K562 (cell line): ENCODE results near the gene BMI1. TPM values are rescaled to one million over a fixed set of nuclear protein-coding genes. Genes with fewer than 3 reads are reported as not detected.

Experiments
- ATAC-seq: fragments of 200-7000 bp; cut with Tn5 transposase; 3 replicates; pipeline ENCODE4 v1.9.1; 2020; ENCODE audit warnings: moderate library complexity
- BruUV-seq: library from RNA; stranded (reverse); fragments of 400-500 nt; replicated peaks from 2 replicates; lab custom pipeline; 2021; lab: Mats Ljungman, UMichigan
- CTCF ChIA-PET: fragments of 300-600 bp; formaldehyde crosslinking; extraction: SDS; loops from one replicate; lab custom pipeline; 2021; ENCODE audit warnings: low intra/inter-chr PET ratio; lab: Yijun Ruan, JAX
- POLR2A ChIA-PET: fragments of 300-600, 350-650 bp; sonication (Branson Sonifier 250); formaldehyde crosslinking; extraction: SDS; loops from one replicate; lab custom pipeline; 2021; ENCODE audit warnings: antibody characterized with exemption, inconsistent platforms; lab: Yijun Ruan, JAX
- DNase-seq, 4 experiments: peaks; one replicate each; pipeline versions ENCODE4 v3.0.0 to v3.0.0-alpha.2; 2011 to 2018; ENCODE audit warnings: low spot score in 3 of 4, mixed read lengths in 3 of 4; ENCODE audit errors: extremely low read depth in 1 of 4
- FAIRE-seq: peaks from 2 replicates; lab custom pipeline; 2011; peaks lifted over from hg19 to GRCh38; lab: Jason Lieb, UNC
- H2AFZ ChIP-seq: 2 replicates; pipeline ENCODE4 v1.6.0; 2011; ENCODE audit warnings: low read depth, low read length, control low read depth, inconsistent platforms
- H3K27ac ChIP-seq: fragments of 200-600 bp; 3 replicates; pipeline ENCODE4 v1.8.0; 2011; ENCODE audit warnings: low read depth, mild to moderate bottlenecking, control low read depth, inconsistent platforms, low read length, moderate library complexity, mixed read lengths; ENCODE audit errors: extremely low read depth
- H3K27me3 ChIP-seq, 2 experiments: fragments of 300-600 bp in 1 of 2; 2 replicates in 1 of 2; 3 replicates in 1 of 2; pipeline versions ENCODE4 v1.6.0 to v1.8.0; 2011; ENCODE audit warnings: inconsistent platforms in 2 of 2, low read length in 2 of 2, mild to moderate bottlenecking in 1 of 2, mixed read lengths in 1 of 2, moderate library complexity in 1 of 2; ENCODE audit not compliant: control insufficient read depth in 2 of 2, insufficient read depth in 2 of 2
- H3K36me3 ChIP-seq: fragments of 300-600 bp; 3 replicates; pipeline ENCODE4 v1.8.0; 2011; ENCODE audit warnings: mild to moderate bottlenecking, low read length, inconsistent platforms; ENCODE audit not compliant: control insufficient read depth, insufficient read depth
- H3K4me1 ChIP-seq, 2 experiments: fragments of 200-600 bp in 1 of 2; replicated peaks in 1 of 2; 2 replicates in 1 of 2; 3 replicates in 1 of 2; pipeline versions ENCODE4 v1.5.1 to v1.8.0; 2011; ENCODE audit warnings: inconsistent platforms in 2 of 2, low read length in 2 of 2, mild to moderate bottlenecking in 1 of 2, mixed read lengths in 1 of 2, moderate library complexity in 1 of 2; ENCODE audit not compliant: control insufficient read depth in 2 of 2, insufficient read depth in 2 of 2
- H3K4me2 ChIP-seq: 2 replicates; pipeline ENCODE4 v1.6.1; 2011; ENCODE audit warnings: low read length, control low read depth, inconsistent platforms, mixed read lengths; ENCODE audit not compliant: insufficient read depth
- H3K4me3 ChIP-seq: fragments of 200-600 bp; sonication (generic), shearing (Covaris generic); 2 replicates; pipeline ENCODE4 v1.5.1; 2016; ENCODE audit warnings: control low read depth, inconsistent platforms
- H3K79me2 ChIP-seq: fragments of 200-600 bp; 3 replicates; pipeline ENCODE4 v1.8.0; 2011; ENCODE audit warnings: low read length, inconsistent platforms; ENCODE audit not compliant: control insufficient read depth, insufficient read depth
- H3K9ac ChIP-seq, 2 experiments: 2 replicates each; pipeline versions ENCODE4 v1.6.0 to v1.6.1; 2011; ENCODE audit warnings: low read depth in 2 of 2, low read length in 2 of 2, control low read depth in 1 of 2, inconsistent platforms in 1 of 2, mild to moderate bottlenecking in 1 of 2, mixed read lengths in 1 of 2; ENCODE audit not compliant: insufficient read depth in 1 of 2
- H3K9me1 ChIP-seq: one replicate; pipeline ENCODE4 v1.6.0; 2011; ENCODE audit warnings: inconsistent platforms, mild to moderate bottlenecking, low read length, moderate library complexity; ENCODE audit not compliant: control insufficient read depth, insufficient read depth
- H3K9me3 ChIP-seq: replicated peaks from 2 replicates; pipeline ENCODE4 v1.5.1; 2011; ENCODE audit warnings: low read depth, low read length, inconsistent platforms; ENCODE audit not compliant: control insufficient read depth, insufficient read depth
- H4K20me1 ChIP-seq: replicated peaks from 2 replicates; pipeline ENCODE4 v1.6.1; 2011; ENCODE audit warnings: low read length, inconsistent platforms, mixed read lengths; ENCODE audit not compliant: control insufficient read depth, insufficient read depth
- GTF2E2 ChIP-seq: fragments of 200-800 bp; sonication (Bioruptor generic); IDR thresholded peaks from 2 replicates; pipeline ENCODE4 v1.6.1; 2016; ENCODE audit warnings: missing genetic modification characterization, missing compliant biosample characterization
- HOXB6 ChIP-seq: fragments of 250-450 bp; sonication (Bioruptor Pico); IDR thresholded peaks from 2 replicates; pipeline ENCODE4 v1.5.1; 2022; ENCODE audit warnings: mild to moderate bottlenecking, borderline replicate concordance
- NR2C2 ChIP-seq, 2 experiments: fragments of 200-800 bp in 1 of 2; sonication (Bioruptor generic) in 1 of 2; sonication (generic) in 1 of 2; formaldehyde crosslinking in 1 of 2; IDR thresholded peaks; 2 replicates each; pipeline versions ENCODE4 v1.6.1 to v1.8.0; 2016 to 2022; ENCODE audit warnings: mild to moderate bottlenecking in 1 of 2, missing compliant biosample characterization in 1 of 2, missing genetic modification characterization in 1 of 2, missing genetic modification reagents in 1 of 2
- POLR3A ChIP-seq: IDR thresholded peaks from 2 replicates; pipeline ENCODE4 v1.6.1; 2011; ENCODE audit warnings: borderline replicate concordance, mild to moderate bottlenecking, moderate library complexity; ENCODE audit not compliant: insufficient read length, insufficient read depth; ENCODE audit errors: extremely low read depth
- TARDBP ChIP-seq: fragments of 450-650 bp; IDR thresholded peaks from 2 replicates; pipeline ENCODE4 v1.6.1; 2016
- TEAD4 ChIP-seq, 2 experiments: sonication (generic) in 1 of 2; formaldehyde crosslinking in 1 of 2; IDR thresholded peaks; 2 replicates each; pipeline versions ENCODE4 v1.6.1 to v1.8.0; 2012 to 2022; ENCODE audit warnings: borderline replicate concordance in 1 of 2, inconsistent platforms in 1 of 2, low read length in 1 of 2, mild to moderate bottlenecking in 1 of 2, missing genetic modification reagents in 1 of 2
- TRIM24 ChIP-seq, 2 experiments: fragments of 450-650 bp; IDR thresholded peaks; 2 replicates each; pipeline ENCODE4 v1.6.1; 2016
- ZBED1 ChIP-seq: IDR thresholded peaks from 2 replicates; pipeline ENCODE4 v1.6.1; 2014
- ZC3H11A ChIP-seq: IDR thresholded peaks from 2 replicates; pipeline ENCODE4 v1.6.1; 2012; ENCODE audit warnings: low read depth, low read length, improper control_type of control experiment
- ZNF124 ChIP-seq: sonication (generic); formaldehyde crosslinking; IDR thresholded peaks from 2 replicates; pipeline ENCODE4 v1.8.1; 2022; ENCODE audit warnings: missing genetic modification reagents
- ZNF695 ChIP-seq: fragments of 450-650 bp; formaldehyde crosslinking; IDR thresholded peaks from 2 replicates; pipeline ENCODE4 v1.4.0; 2020; ENCODE audit warnings: mild to moderate bottlenecking, moderate library complexity
- ZNF830 ChIP-seq: fragments of 250-450 bp; sonication (Bioruptor Pico); IDR thresholded peaks from 2 replicates; pipeline ENCODE4 v1.5.0; 2021; ENCODE audit warnings: mild to moderate bottlenecking
- WGBS: fragments of 100-300 bp; shearing (Covaris generic); methylation state at CpG from one replicate; pipeline ENCODE4 v1.1.6; 2016; ENCODE audit warnings: low coverage, mixed read lengths; ENCODE audit not compliant: insufficient coverage; ENCODE audit errors: missing lambda C conversion rate; 5-methylcytosine and 5-hydroxymethylcytosine counted together
- in situ Hi-C: fragments of 300-500 bp; cut with MboI; formaldehyde crosslinking; loops from 4 replicates; pipeline ENCODE4 v1.15.0; 2018; ENCODE audit warnings: inconsistent platforms, mixed read lengths
- intact Hi-C: fragments of 100-400 bp; cut with micrococcal nuclease; formaldehyde crosslinking; loops from 2 replicates; pipeline ENCODE4 v1.14.2; 2022
- polyA plus RNA-seq, 8 experiments: library from polyadenylated mRNA; depleted of rRNA in 4 of 8; stranded (reverse) in 5 of 8; unstranded in 3 of 8; fragments of >200 nt; fragmentation: Nextera tagmentation in 2 of 8; fragmentation: Illumina TruSeq in 1 of 8; extraction: Ambion mirVana in 2 of 8; extraction: Trizol in 1 of 8; gene quantifications; 2 replicates each; pipeline versions ENCODE4 v1.2.1 to v1.2.3, GENCODE V29; 2011 to 2014; ENCODE audit warnings: inconsistent platforms in 1 of 8, missing spikeins in 1 of 8
- total RNA-seq, 7 experiments: library from RNA; depleted of rRNA in 6 of 7; stranded (reverse); fragments of >200 nt in 6 of 7; fragmentation: Illumina TruSeq in 2 of 7; extraction: Trizol in 2 of 7; gene quantifications; 2 replicates each; pipeline versions ENCODE4 v1.2.1 to v1.2.3, GENCODE V29; 2011 to 2021; ENCODE audit warnings: low replicate concordance in 1 of 7
- TF ChIP-seq, protein P1 (sequence below): fragments of 250-450 bp; sonication (Bioruptor Pico); IDR thresholded peaks from 2 replicates; pipeline ENCODE4 v1.5.1; 2021; ENCODE audit warnings: mild to moderate bottlenecking

BMI1 gene
- total and polyA plus RNA-seq, 9 of the 15 experiments (the other 6 are each of a cell fraction or from before 2014, with no cell fraction given), result 21.4 to 103 (median 70.8) TPM

- TF ChIP-seq POLR3A, result no peak
- no peak for TF ChIP-seq ZBED1
Observed at GRCh38 chr10:22366771-22367170, 45.9 kb downstream of the BMI1 start (continued).

DNA sequence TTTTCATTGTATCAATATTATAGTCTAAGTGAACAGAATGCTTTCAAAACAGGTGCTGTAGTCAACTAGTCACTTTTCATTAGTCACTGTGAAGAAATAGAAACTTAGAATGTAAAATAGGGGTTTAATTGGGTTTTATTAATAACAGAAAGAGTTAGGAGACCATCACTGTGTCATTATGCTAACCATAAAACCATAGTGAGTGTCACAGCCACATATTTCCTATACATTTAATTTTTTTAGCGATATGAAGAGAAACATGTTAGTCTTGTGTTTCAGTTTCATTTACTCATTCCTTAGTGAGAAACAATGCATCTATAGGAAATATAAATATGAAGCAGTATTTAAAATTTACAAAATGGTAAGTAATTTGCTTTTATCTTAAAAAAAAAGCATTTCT lies 46.6 kb downstream of the BMI1 start:
- Histone ChIP-seq H2AFZ (peak overlapping the region; percentile 70), H3K79me2 (no peaks in the 10 kb centered on the region), H3K36me3 (no peaks in the 10 kb centered on the region), H3K9me1 (no peaks in the 10 kb centered on the region), H3K4me2 (no peak overlapping the region), H3K9ac (no peak overlapping the region), H4K20me1 (no peaks in the 10 kb centered on the region), H3K4me1 (peaks cover 3 to 19% of the 10 kb centered on the region in 2 experiments; a peak in 4 of 5 replicates), H3K4me3 (no peak overlapping the region), H3K27me3 (no peaks in the 10 kb centered on the region), H3K27ac (no peak overlapping the region), H3K9me3 (no peaks in the 10 kb centered on the region)
- no TSS peak for BruUV-seq
- FAIRE-seq (no peak), DNase-seq (no peak), ATAC-seq (no peak)
- POLR2A ChIA-PET, result no interaction called here
- CTCF ChIA-PET, result no interaction called here
- in situ Hi-C loops (no loop called here), intact Hi-C loops (no loop called here)
- TF ChIP-seq ZNF124 (no peak), NR2C2 (CRISPR knock-in tag; IDR thresholded peaks at IDR 0.05) (no peak), NR2C2 (tag; IDR thresholded peaks at IDR 0.05) (no peak), GTF2E2 (tag) (no peak), TARDBP (no peak), TRIM24 (IDR thresholded peaks at IDR 0.05) (no peak), ZC3H11A (no peak), HOXB6 (CRISPR knock-in tag) (no peak), TEAD4 (IDR thresholded peaks at IDR 0.05; ENCODE audit: low read length) (no peak), TEAD4 (CRISPR knock-in tag; IDR thresholded peaks at IDR 0.05; ENCODE audit: borderline replicate concordance) (no peak), ZNF695 (CRISPR knock-in tag) (no peak), ZNF830 (CRISPR knock-in tag) (no peak)
- TF ChIP-seq, protein P1, sequence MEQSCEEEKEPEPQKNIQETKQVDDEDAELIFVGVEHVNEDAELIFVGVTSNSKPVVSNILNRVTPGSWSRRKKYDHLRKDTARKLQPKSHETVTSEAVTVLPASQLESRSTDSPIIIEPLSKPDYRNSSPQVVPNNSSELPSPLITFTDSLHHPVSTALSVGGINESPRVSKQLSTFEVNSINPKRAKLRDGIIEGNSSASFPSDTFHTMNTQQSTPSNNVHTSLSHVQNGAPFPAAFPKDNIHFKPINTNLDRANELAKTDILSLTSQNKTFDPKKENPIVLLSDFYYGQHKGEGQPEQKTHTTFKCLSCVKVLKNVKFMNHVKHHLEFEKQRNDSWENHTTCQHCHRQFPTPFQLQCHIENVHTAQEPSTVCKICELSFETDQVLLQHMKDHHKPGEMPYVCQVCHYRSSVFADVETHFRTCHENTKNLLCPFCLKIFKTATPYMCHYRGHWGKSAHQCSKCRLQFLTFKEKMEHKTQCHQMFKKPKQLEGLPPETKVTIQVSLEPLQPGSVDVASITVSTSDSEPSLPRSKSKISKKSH (CRISPR knock-in tag), result no peak
- 88% methylated on average over 1 of the region's 1 CpG for WGBS
